K562 (cell line): ENCODE results near the gene SNX15. TPM values are rescaled to one million over a fixed set of nuclear protein-coding genes. Genes with fewer than 3 reads are reported as not detected.

Experiments
- ATAC-seq: fragments of 200-7000 bp; cut with Tn5 transposase; 3 replicates; pipeline ENCODE4 v1.9.1; 2020; ENCODE audit warnings: moderate library complexity
- BruUV-seq: library from RNA; stranded (reverse); fragments of 400-500 nt; replicated peaks from 2 replicates; lab custom pipeline; 2021; lab: Mats Ljungman, UMichigan
- CTCF ChIA-PET: fragments of 300-600 bp; formaldehyde crosslinking; extraction: SDS; loops from one replicate; lab custom pipeline; 2021; ENCODE audit warnings: low intra/inter-chr PET ratio; lab: Yijun Ruan, JAX
- POLR2A ChIA-PET: fragments of 300-600, 350-650 bp; sonication (Branson Sonifier 250); formaldehyde crosslinking; extraction: SDS; loops from one replicate; lab custom pipeline; 2021; ENCODE audit warnings: antibody characterized with exemption, inconsistent platforms; lab: Yijun Ruan, JAX
- DNase-seq, 4 experiments: peaks; one replicate each; pipeline versions ENCODE4 v3.0.0 to v3.0.0-alpha.2; 2011 to 2018; ENCODE audit warnings: low spot score in 3 of 4, mixed read lengths in 3 of 4; ENCODE audit errors: extremely low read depth in 1 of 4
- FAIRE-seq: peaks from 2 replicates; lab custom pipeline; 2011; peaks lifted over from hg19 to GRCh38; lab: Jason Lieb, UNC
- H2AFZ ChIP-seq: 2 replicates; pipeline ENCODE4 v1.6.0; 2011; ENCODE audit warnings: low read depth, low read length, control low read depth, inconsistent platforms
- H3K27ac ChIP-seq: fragments of 200-600 bp; 3 replicates; pipeline ENCODE4 v1.8.0; 2011; ENCODE audit warnings: low read depth, mild to moderate bottlenecking, control low read depth, inconsistent platforms, low read length, moderate library complexity, mixed read lengths; ENCODE audit errors: extremely low read depth
- H3K27me3 ChIP-seq, 2 experiments: fragments of 300-600 bp in 1 of 2; 2 replicates in 1 of 2; 3 replicates in 1 of 2; pipeline versions ENCODE4 v1.6.0 to v1.8.0; 2011; ENCODE audit warnings: inconsistent platforms in 2 of 2, low read length in 2 of 2, mild to moderate bottlenecking in 1 of 2, mixed read lengths in 1 of 2, moderate library complexity in 1 of 2; ENCODE audit not compliant: control insufficient read depth in 2 of 2, insufficient read depth in 2 of 2
- H3K36me3 ChIP-seq: fragments of 300-600 bp; 3 replicates; pipeline ENCODE4 v1.8.0; 2011; ENCODE audit warnings: mild to moderate bottlenecking, low read length, inconsistent platforms; ENCODE audit not compliant: control insufficient read depth, insufficient read depth
- H3K4me1 ChIP-seq, 2 experiments: fragments of 200-600 bp in 1 of 2; replicated peaks in 1 of 2; 2 replicates in 1 of 2; 3 replicates in 1 of 2; pipeline versions ENCODE4 v1.5.1 to v1.8.0; 2011; ENCODE audit warnings: inconsistent platforms in 2 of 2, low read length in 2 of 2, mild to moderate bottlenecking in 1 of 2, mixed read lengths in 1 of 2, moderate library complexity in 1 of 2; ENCODE audit not compliant: control insufficient read depth in 2 of 2, insufficient read depth in 2 of 2
- H3K4me2 ChIP-seq: 2 replicates; pipeline ENCODE4 v1.6.1; 2011; ENCODE audit warnings: low read length, control low read depth, inconsistent platforms, mixed read lengths; ENCODE audit not compliant: insufficient read depth
- H3K4me3 ChIP-seq: fragments of 200-600 bp; sonication (generic), shearing (Covaris generic); 2 replicates; pipeline ENCODE4 v1.5.1; 2016; ENCODE audit warnings: control low read depth, inconsistent platforms
- H3K79me2 ChIP-seq: fragments of 200-600 bp; 3 replicates; pipeline ENCODE4 v1.8.0; 2011; ENCODE audit warnings: low read length, inconsistent platforms; ENCODE audit not compliant: control insufficient read depth, insufficient read depth
- H3K9ac ChIP-seq, 2 experiments: 2 replicates each; pipeline versions ENCODE4 v1.6.0 to v1.6.1; 2011; ENCODE audit warnings: low read depth in 2 of 2, low read length in 2 of 2, control low read depth in 1 of 2, inconsistent platforms in 1 of 2, mild to moderate bottlenecking in 1 of 2, mixed read lengths in 1 of 2; ENCODE audit not compliant: insufficient read depth in 1 of 2
- H3K9me1 ChIP-seq: one replicate; pipeline ENCODE4 v1.6.0; 2011; ENCODE audit warnings: inconsistent platforms, mild to moderate bottlenecking, low read length, moderate library complexity; ENCODE audit not compliant: control insufficient read depth, insufficient read depth
- H3K9me3 ChIP-seq: replicated peaks from 2 replicates; pipeline ENCODE4 v1.5.1; 2011; ENCODE audit warnings: low read depth, low read length, inconsistent platforms; ENCODE audit not compliant: control insufficient read depth, insufficient read depth
- H4K20me1 ChIP-seq: replicated peaks from 2 replicates; pipeline ENCODE4 v1.6.1; 2011; ENCODE audit warnings: low read length, inconsistent platforms, mixed read lengths; ENCODE audit not compliant: control insufficient read depth, insufficient read depth
- EHMT2 ChIP-seq: fragments of 450-650 bp; IDR thresholded peaks from 2 replicates; pipeline ENCODE4 v1.6.1; 2018; ENCODE audit warnings: antibody characterized with exemption
- NFIC ChIP-seq: fragments of 450-650 bp; IDR thresholded peaks from 2 replicates; pipeline ENCODE4 v1.6.1; 2017; ENCODE audit warnings: mild to moderate bottlenecking, inconsistent platforms
- NR2C2 ChIP-seq, 2 experiments: fragments of 200-800 bp in 1 of 2; sonication (Bioruptor generic) in 1 of 2; sonication (generic) in 1 of 2; formaldehyde crosslinking in 1 of 2; IDR thresholded peaks; 2 replicates each; pipeline versions ENCODE4 v1.6.1 to v1.8.0; 2016 to 2022; ENCODE audit warnings: mild to moderate bottlenecking in 1 of 2, missing compliant biosample characterization in 1 of 2, missing genetic modification characterization in 1 of 2, missing genetic modification reagents in 1 of 2
- SIN3A ChIP-seq, 2 experiments: fragments of 150-350 bp in 1 of 2; IDR thresholded peaks; 2 replicates each; pipeline ENCODE4 v1.6.1; 2011 to 2016; ENCODE audit warnings: borderline replicate concordance in 2 of 2, low read depth in 2 of 2, low read length in 2 of 2, mild to moderate bottlenecking in 2 of 2, moderate library complexity in 2 of 2; ENCODE audit not compliant: control insufficient read depth in 1 of 2
- ZNF146 ChIP-seq: IDR thresholded peaks from one replicate; pipeline ENCODE4 v1.6.1; 2018; ENCODE audit warnings: missing compliant biosample characterization; ENCODE audit not compliant: unreplicated experiment
- WGBS: fragments of 100-300 bp; shearing (Covaris generic); methylation state at CpG from one replicate; pipeline ENCODE4 v1.1.6; 2016; ENCODE audit warnings: low coverage, mixed read lengths; ENCODE audit not compliant: insufficient coverage; ENCODE audit errors: missing lambda C conversion rate; 5-methylcytosine and 5-hydroxymethylcytosine counted together
- in situ Hi-C: fragments of 300-500 bp; cut with MboI; formaldehyde crosslinking; loops from 4 replicates; pipeline ENCODE4 v1.15.0; 2018; ENCODE audit warnings: inconsistent platforms, mixed read lengths
- intact Hi-C: fragments of 100-400 bp; cut with micrococcal nuclease; formaldehyde crosslinking; loops from 2 replicates; pipeline ENCODE4 v1.14.2; 2022
- polyA plus RNA-seq, 8 experiments: library from polyadenylated mRNA; depleted of rRNA in 4 of 8; stranded (reverse) in 5 of 8; unstranded in 3 of 8; fragments of >200 nt; fragmentation: Nextera tagmentation in 2 of 8; fragmentation: Illumina TruSeq in 1 of 8; extraction: Ambion mirVana in 2 of 8; extraction: Trizol in 1 of 8; gene quantifications; 2 replicates each; pipeline versions ENCODE4 v1.2.1 to v1.2.3, GENCODE V29; 2011 to 2014; ENCODE audit warnings: inconsistent platforms in 1 of 8, missing spikeins in 1 of 8
- total RNA-seq, 7 experiments: library from RNA; depleted of rRNA in 6 of 7; stranded (reverse); fragments of >200 nt in 6 of 7; fragmentation: Illumina TruSeq in 2 of 7; extraction: Trizol in 2 of 7; gene quantifications; 2 replicates each; pipeline versions ENCODE4 v1.2.1 to v1.2.3, GENCODE V29; 2011 to 2021; ENCODE audit warnings: low replicate concordance in 1 of 7
- TF ChIP-seq, protein P1 (sequence below): sonication (generic); formaldehyde crosslinking; IDR thresholded peaks from 2 replicates; pipeline ENCODE4 v1.8.1; 2023; ENCODE audit warnings: mild to moderate bottlenecking, missing genetic modification reagents

Gene SNX15
- total and polyA plus RNA-seq, 9 of the 15 experiments (the other 6 are each of a cell fraction or from before 2014, with no cell fraction given): 1.8 to 27.8 (median 15.2) TPM

DNA sequence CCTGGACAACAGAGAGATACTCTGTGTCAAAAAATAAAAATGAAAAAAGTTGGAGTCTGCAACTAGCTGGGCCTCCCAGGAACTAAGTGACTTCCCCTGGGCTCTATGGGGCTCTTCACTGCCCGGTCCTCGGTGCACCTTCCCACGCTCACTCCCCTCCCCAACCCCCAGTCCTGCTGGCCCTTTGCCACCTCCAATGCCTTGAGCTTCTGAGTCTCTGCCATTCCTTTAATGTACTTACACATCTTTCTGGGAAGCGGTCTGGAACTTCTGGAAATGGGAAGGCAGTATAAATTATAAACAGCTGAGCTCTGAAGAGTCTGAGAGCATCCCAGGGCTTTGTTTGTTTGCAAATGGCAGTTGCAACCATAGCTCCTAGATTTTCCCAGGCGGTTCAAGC lies 24.5 kb upstream of the SNX15 start:
- Histone ChIP-seq H3K4me3 (no peak overlapping the region), H3K36me3 (no peaks in the 10 kb centered on the region), H3K4me2 (no peak overlapping the region), H3K9ac (peak overlapping the region in 1 of 2 experiments; percentile 61; a peak in 1 of 4 replicates), H3K79me2 (no peaks in the 10 kb centered on the region), H3K9me3 (no peaks in the 10 kb centered on the region)
- FAIRE-seq: no peak
- intact Hi-C loops: no loop called here
- TF ChIP-seq NFIC (0 out of 2 replicates have a peak, but pooled peaks have one; percentile 24), ZNF146 (CRISPR knock-in tag) (no peak)
- TF ChIP-seq, all 486 proteins: peak for 1
- POLR2A ChIA-PET: interaction anchor here (0.6 to 1.6 kb wide), 7 partner anchors 9 to 420 kb away, joined by 3 to 8 read pairs (median 4); partner anchors contain the start of genes ARL2, NEAT1 and TM7SF2
- 48% methylated on average over 5 of the region's 5 CpGs for WGBS
- CTCF ChIA-PET: no interaction called here
- no peak overlapping the region for H2AFZ ChIP-seq
- ATAC-seq (no peak), DNase-seq (no peak)
- H3K9me1 ChIP-seq: no peaks in the 10 kb centered on the region
- H3K27me3 ChIP-seq: no peaks in the 10 kb centered on the region
- no peaks in the 10 kb centered on the region for H4K20me1 ChIP-seq
- H3K27ac ChIP-seq: no peak overlapping the region
- H3K4me1 ChIP-seq: peaks cover 14 to 20% of the 10 kb centered on the region in 2 experiments; a peak in 4 of 5 replicates
- BruUV-seq: no TSS peak
- in situ Hi-C loops: no loop called here

DNA sequence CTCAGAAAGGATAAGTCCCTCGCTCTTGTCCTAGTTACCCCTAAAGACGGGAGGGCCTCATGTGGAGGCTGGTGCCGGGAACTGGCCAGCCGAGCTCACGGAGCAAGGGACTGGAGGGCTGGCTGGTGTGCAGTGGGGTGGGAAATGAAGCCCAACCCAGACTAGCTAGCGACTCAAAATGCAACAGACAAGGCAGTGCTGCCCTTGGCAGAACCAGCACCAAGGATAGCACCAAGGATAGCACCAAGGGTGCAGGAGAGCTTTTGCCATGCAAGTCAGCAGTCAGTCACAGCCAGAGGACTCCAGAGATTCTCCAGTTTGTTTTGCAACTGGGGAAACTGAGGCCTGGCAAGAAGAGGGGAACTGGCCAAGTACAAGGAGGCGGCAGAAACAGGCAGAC lies 24.0 kb upstream of the SNX15 start:
- Histone ChIP-seq H3K4me3 (no peak overlapping the region), H3K9ac (peak overlapping the region in 1 of 2 experiments; percentile 65; a peak in 1 of 4 replicates), H3K9me3 (no peaks in the 10 kb centered on the region), H3K79me2 (no peaks in the 10 kb centered on the region), H3K4me2 (no peak overlapping the region), H4K20me1 (no peaks in the 10 kb centered on the region), H3K4me1 (peaks cover 14 to 15% of the 10 kb centered on the region in 2 experiments; a peak in 4 of 5 replicates), H3K27ac (no peak overlapping the region), H3K27me3 (no peaks in the 10 kb centered on the region), H3K9me1 (no peaks in the 10 kb centered on the region), H3K36me3 (no peaks in the 10 kb centered on the region), H2AFZ (no peak overlapping the region)
- DNase-seq: no peak
- no peak for ATAC-seq
- ChIA-PET CTCF (no interaction called here), POLR2A (interaction anchor here (1.5 to 1.6 kb wide), 2 partner anchors 9 to 11 kb away, joined by 5 to 8 read pairs; partner anchors contain the start of gene ARL2)
- no peak for FAIRE-seq
- no TSS peak for BruUV-seq
- WGBS: 56% methylated on average over 7 of the region's 7 CpGs
- in situ Hi-C loops: no loop called here
- intact Hi-C loops: no loop called here
- TF ChIP-seq, protein P1, sequence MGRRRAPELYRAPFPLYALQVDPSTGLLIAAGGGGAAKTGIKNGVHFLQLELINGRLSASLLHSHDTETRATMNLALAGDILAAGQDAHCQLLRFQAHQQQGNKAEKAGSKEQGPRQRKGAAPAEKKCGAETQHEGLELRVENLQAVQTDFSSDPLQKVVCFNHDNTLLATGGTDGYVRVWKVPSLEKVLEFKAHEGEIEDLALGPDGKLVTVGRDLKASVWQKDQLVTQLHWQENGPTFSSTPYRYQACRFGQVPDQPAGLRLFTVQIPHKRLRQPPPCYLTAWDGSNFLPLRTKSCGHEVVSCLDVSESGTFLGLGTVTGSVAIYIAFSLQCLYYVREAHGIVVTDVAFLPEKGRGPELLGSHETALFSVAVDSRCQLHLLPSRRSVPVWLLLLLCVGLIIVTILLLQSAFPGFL: no peak
- TF ChIP-seq EHMT2: peak; percentile 93
- peak in 1 of 2 experiments; percentile 32; a peak in 1 of 4 replicates for TF ChIP-seq SIN3A (IDR thresholded peaks at IDR 0.05; ENCODE audit: borderline replicate concordance in 2 of 2, control insufficient read depth in 1 of 2, low read depth in 2 of 2, low read length in 2 of 2)
- no peak for TF ChIP-seq NR2C2 (CRISPR knock-in tag; IDR thresholded peaks at IDR 0.05)
- no peak for TF ChIP-seq NR2C2 (tag; IDR thresholded peaks at IDR 0.05)
